NCI-H748 (cell line): ENCODE results near the gene FBXO31.

Source experiments
- DNase-seq: peaks from one replicate; lab custom pipeline; 2025; ENCODE audit not compliant: unreplicated experiment; lab: John Stamatoyannopoulos, UW

The FBXO31 gene

DNA sequence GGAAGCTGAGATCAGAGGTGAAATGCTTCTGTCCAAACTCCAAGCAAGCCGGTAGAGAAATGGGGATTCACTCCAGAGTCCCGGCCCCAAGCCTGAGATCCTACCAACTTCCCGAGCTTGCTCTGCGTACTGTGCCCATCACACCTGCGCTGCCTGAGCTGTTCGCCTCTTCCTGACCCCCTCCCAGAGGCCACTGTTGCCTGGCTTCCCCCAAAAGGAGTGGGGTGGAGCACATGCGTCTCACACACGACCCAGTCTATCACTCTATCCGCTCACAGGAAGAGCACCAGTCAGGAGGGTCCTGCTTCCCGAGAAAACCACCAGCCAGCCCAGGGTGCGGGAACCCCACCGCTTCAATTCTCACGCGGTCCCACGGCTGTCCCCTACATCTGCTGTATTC lies 52.9 kb downstream of the FBXO31 start:
- no peak for DNase-seq

DNA sequence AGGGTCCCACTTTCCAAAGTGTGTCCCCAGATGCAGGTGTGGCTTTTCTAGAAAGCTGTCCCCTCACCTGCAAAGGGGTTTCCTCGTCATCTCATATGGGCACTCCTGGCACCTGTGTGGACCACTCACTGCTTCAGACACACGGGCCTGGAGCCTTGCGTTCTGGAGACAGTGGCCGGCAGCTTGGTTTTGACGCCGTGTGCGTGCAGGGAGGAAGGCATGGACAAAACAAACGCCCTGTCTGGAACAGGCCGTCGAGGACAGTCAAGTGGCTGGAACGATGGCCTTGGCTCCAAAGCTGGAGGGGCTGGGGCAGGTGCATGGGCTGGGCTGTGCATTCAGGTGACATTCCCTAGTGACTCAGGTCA lies 53.3 kb downstream of the FBXO31 start:
- no peak for DNase-seq

DNA sequence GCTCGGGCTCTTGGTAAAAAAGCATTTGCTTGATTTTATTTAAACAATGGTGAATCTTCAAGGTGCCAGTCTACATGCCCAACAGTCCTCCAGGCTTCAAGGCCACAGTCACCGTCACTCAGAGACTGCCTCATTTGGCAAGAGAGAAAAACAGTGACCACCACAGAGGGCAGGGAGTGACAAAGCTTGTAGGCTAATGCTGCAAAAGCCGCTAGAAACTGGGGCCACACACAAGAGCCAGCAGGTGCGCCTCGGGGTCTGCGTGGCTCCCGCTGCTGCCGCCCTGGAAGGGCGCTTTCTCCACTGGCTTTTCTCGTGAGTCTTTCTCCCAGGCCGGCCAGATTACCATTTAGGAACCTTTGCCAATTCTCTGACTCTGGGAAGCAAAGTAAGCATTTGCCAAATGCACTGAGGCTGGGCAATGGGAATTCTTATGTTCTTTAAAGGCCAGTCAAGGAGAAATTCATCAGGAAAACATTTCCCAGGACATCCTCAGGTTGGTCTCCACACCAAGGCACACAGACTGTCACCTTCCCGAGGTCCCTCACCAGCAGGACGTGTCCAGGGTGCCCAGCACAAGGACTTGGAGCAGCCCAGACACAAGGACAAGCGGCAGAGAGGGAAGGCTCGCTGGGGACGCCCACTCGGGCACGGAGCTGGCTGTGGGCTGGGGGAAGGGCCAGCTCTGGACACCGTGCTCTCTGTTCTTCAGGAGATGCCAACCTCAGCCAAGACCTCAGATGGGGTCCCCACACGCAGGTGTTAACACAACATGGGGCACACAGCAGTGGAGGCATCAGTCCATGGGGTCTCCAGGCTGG lies 53.9 kb downstream of the FBXO31 start:
- DNase-seq, result no peak

DNA sequence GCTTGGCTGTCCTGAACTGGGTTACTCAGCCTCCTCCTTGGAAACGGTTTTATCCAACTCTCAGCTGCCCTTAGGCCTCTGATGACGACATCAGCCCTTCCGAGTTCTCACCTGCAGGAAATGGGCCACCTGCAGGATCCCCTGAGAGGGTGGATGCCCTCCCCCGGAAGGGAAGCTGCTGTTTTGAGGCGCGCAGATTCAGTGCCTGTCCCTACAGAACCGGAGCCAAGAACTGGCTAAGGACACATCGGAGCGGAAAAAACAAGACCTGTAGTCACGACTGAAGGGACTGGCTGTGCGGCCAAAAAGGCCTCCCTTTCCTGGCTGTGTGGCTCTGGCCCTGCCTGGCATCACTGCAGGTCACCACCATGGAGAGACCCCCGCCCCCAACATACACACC lies 54.7 kb downstream of the FBXO31 start:
- no peak for DNase-seq

DNA sequence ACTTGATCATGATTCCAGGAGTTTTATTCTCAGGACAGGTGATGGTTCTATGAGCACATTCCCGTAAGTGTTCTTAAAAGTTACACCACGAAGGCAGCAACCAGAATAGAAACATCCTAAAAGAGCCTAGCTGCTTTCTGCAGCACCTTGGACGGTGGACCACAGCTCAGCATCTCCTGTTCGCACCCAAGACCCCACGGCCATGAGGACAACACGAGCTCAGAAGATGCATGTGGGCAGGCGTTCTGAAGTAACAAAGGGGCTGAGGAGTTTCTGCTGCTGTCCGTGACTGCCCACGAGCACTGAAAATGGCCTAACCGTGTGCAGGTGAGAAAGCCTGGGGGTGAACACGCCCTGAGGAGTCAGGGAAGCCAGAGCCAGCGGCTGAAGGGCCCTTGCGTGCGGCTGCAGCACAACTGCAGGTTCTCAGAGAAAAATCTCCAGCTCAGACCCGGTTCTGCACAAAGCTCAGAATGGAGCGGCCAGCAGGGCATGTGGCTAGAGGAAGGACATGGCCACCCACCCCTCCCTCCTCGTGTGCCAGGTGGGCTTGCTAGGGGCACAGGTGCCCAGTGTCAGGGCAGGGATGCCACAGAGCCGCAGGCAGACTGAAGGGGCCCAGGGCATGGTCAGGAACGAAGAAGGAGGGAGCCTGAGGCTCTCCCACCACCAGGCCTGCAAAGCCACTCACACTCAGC lies 55.6 kb downstream of the FBXO31 start:
- no peak for DNase-seq

DNA sequence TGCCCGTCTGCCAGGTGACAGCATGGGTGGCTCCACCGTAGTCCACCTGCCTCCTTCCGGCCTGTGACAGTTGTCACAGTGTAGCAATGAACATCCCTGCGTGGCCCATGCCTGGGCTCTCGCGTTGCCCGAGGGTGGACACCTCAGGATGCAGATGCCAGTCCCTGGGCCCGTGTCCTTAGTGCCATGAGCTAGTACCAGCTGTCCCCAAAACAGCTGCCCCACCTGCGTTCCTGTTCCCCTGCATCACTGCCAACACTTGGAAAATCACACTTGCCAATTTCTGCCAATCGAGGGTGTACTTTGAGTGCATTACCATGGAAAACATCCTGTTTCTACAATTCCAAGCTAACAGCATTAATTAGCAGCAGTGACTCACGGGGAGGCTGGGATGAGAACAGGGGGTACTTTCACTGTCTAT lies 57.4 kb downstream of the FBXO31 start:
- no peak for DNase-seq

DNA sequence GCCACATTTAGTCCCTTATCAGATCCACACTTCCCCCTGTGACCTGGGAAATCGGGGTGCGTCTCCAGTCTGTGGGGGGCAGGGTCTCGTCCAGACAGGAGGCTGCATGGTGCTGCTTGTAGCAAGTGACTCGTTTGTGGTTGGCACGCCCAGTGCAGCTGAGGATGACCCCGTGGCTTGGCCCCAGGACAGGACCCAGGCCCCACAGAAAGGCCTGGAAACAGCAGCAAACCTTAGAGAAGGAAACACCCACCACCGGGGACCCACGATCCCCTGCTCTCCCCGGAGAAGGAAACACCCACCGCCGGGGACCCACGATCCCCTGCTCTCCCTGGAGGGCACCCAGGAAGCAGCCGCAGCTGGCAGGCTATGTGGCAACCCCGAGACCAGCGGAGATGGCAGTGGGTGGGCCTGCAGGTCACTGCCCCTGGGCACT lies 58.1 kb downstream of the FBXO31 start:
- DNase-seq, result no peak

DNA sequence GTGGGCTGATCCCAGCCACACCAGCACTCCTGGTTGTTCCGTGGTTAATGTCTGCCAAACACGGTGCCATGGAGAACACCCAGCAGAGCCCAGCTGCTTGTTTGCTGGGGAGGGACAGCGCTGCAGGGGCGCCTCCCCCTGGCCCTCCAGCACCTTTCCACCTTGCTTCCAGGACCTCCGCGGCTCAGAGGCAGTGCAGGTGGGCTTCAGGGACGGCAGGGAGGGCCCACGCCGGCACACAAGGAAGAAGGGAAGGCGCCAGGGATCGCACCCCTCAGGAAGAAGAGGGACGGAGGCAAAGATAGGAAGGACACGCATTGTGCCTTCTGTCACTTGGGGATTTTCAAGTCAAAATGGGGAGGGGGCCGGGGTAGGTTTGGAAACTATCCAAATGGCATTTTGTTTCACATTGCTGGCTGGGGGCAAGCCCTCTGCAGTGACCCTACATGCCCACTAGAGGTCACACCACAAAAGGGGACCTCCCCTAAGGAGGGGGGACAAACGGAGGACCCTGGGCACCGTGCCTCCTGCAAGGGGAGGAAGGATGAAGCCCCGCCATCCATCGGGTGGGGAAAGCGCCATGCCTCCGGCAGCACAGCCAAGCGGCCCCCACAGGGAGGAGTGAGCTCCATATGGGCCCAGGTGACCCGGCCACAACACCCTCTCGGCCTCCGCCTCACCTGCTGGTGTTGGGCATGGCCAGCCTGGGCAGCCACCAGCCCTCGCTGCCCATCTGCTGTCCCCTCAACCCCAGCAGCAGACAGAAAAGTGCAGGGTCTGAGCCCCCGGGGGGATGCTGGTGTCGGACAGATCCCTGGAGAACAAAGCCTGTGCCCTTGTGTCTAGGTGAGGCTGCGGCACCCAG lies 58.9 kb downstream of the FBXO31 start:
- DNase-seq, result peak; percentile 24

DNA sequence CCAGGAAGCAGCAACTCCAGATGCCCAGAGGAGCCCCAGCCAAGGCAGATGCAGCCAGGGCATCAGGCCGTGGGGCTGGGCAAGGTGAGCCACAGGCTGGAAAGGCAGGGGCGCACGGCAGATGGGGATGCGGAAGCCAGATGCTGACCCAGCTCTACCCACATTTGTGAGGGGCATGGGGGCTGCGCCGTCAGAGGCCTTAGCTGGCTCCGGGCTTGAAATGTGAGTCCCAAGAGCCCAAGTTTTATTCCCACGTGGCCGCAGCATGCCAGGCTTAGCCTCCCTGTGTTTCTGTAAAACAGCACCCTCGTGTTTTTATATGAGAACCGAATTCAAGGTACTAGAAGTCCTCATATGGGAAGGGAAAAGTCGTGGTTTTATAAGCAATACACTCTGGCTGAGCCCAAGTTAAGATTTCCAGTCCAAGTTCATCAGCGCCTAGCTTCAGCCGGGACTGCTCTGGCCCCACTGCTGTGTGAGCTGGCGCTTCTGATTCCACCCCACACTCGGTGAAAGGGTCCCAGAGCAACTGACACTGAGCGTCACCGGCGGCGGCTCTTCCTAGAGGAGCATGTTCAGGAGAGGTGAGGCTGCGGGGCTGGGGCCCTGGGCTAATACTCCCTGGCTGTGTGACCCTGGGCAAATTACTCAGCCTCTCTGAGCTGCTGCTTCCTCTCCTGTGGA lies 59.7 kb downstream of the FBXO31 start:
- DNase-seq, result no peak

DNA sequence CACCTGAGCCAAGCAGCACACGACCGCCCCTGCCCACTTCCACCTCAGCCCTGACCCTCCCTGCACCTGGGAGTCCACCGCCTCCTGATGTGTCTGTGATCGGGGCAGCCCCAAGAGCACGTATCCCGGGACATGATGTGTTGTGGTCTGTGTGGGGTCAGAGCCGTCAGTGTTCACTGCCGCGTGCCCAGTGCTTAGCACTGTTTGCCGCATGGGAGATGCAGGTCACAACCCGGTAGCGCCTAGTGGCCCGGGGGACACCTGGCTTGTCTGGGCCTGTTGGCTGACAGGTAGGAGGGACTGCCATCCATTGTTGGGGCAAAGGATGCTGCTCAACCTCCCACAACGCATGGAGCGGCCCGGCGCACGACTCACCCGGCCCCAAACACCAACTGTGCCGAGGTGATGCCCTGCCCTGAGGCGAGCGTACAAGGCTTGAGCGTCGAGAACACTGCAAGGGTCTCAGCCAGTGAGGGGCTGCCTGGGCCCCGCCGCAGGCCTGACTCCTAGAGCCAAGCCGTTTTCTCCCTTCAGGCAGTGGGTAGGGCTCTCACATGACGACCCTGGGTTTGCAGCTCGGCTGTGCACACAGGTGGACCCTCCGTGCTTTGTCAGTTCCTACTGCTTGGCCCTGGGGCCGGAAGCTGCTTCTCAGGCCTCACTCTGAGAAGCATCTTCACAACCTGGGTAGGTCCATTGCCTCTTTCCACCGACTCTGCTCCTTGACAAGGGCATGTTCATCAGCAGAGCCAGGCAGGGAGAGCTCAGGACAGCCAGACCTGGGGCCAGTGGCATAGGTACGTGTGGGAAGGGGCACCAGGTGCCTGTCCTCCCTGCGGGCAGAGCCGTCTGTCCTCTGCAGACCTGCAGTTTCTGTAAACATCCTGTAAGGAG lies 60.5 kb downstream of the FBXO31 start:
- no peak for DNase-seq

DNA sequence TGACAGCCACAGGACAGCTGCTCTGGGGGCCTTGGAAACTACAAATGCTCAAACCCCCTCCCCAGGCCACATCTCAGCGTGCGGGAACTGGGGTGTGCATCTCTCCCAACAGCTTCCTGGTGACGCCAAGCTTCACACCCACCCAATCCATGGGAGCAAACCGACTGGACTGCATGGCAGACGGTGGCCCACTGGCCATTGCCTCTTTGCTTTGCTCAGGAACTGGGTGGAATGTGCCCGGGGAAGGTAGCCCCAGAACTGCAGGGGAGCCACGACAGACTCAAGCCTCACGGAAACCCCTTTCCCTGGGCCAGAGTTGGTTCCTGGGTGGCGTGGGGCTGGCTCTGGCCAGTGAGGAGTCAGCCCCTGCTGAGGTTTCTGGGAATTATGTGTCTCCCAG lies 61.2 kb downstream of the FBXO31 start:
- no peak for DNase-seq

DNA sequence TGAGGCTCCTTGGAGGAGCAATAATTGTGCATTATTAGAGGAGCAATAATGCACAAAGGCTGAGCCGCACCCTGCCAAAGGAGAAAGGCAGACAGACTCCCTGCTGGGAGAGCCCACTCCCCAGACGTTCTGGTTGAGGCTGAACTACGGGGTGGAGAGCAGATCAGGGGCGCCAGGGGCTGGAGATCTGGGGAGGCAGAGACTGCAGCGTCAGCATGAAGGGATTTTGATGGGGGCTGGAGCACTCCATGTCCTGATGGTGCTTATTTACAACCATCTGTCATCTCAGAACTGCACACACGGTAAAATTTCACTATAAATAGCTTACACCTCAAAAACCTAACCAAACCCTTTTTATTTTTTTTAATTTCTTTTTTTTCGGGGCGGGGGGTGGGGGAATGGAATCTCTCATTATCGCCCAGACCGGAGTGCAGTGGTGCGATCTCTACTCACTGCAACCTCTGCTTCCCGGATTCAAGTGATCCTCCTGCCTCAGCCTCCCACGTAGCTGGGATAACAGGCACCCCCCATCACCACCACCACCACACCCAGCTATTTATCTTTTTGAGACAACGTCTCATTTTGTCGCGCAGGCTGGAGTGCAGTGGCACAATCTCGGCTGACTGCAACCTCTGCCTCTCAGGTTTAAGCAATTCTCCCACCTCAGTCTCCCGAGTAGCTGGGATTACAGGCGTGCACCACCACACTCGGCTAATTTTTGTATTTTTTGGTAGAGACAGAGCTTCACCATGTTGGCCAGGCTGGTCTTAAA lies 62.1 kb downstream of the FBXO31 start:
- DNase-seq, result no peak

DNA sequence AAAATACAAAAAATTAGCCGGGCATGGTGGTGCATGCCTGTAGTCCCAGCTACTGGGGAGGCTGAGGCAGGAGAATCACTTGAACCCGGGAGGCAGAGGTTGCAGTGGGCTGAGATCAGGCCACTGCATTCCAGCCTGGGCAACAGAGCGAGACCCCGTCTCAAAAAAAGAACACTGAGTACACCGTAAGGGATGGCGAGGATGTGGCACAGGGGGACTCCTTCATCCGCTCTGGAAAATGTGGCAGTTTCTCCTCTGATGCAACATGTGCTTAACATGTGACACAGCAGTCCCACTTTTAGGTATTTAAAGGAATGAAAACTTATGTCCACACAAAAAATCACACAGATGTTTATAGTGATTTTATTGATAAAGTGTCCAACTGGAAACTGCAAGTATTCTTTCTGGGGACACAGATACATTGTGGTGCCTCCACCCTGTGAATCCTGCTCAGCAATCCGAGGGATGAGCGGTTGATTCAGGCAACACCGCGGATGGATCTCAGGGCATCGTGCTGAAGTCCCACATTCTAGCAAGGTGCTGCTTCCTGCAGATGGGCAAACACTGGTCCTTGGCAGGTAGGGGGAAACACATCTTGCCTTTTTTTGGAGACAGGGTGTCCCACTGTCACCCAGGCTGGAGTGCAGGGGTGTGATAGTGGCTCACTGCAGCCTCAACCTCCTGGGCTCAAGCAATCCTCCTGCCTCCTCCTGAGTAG lies 62.9 kb downstream of the FBXO31 start:
- DNase-seq, result no peak

DNA sequence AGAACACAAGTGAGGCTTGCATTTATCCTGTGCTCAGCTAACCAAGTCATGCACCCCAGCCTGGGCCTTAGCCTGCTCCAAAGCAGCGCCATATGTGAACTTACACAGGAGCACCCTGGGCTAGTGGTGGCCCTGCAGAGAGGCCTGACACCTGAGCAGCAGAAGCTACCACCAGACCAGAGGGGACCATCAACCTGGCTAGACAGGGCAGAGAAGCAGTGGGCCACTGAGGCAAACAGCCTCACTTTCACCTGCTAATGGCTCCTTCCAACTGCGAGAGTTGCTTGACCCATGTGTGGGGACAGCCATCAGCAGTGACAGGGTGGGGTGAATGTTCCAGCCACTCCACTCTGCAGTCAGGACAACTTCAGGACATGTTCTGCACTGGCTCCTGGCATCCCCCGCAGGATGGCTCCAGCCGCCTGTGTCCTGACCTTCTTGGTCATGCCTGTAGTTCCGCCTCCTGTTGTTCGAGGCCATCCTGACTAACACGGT lies 63.5 kb downstream of the FBXO31 start:
- no peak for DNase-seq

DNA sequence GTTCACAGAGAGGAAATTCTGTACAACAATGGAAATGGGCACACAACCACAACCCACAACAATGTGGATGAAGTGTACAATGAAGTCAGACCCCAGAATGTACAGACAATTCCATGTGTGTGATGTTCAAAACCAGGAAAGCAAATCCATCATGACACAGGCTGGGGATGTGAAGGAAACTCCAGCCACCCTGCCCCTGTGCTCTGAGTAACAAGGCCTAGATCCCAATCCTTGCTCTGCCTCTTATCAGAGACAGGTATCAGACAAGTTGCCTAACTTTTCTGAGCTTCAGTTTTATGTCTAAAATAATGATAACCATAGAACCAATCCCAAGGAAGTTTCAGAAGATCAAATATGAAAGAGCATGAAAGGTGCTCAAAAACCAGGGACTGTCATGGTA lies 64.6 kb downstream of the FBXO31 start:
- no peak for DNase-seq

DNA sequence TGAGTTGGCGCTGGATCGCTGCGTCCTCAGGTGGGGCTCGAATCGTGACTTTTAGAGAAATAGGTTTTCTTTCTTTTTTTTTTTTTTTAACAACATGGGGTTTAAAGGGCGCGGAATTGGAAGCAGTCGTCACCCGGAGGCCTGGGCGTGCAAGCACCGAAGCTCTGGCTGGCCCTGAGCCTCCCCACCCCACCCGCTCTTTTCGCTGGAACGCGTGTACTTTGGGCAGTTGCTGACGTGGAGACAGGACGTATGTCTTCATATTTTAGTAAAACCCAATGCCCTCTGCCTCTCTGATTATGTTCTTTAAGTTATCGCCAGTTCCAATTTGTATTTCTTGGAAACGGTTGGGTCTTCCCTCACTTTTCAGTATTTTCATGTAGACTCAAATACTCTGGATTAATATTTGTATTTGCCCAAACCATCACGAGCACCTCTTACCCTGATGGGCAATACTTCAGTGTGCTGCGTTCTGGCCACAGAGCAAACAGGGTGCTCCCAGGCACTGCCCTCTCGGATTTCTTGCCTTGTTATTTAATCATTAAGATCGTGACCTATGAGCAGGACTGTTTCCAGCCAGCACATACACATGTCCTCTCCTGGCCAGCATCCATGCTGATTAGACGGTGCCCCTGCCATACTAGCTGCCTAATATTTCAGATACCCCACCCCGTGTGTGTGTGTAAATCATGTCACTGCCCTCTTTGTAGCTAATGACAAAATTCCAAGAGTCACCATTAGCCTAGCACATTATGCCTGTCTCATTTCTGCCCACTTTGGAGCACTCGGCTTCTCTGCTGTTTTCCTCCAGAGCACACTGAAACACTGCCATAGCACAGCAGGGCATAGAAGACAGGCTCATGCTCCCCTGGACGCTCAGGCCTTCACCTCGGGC lies 65.6 kb downstream of the FBXO31 start:
- peak; percentile 46 for DNase-seq

DNA sequence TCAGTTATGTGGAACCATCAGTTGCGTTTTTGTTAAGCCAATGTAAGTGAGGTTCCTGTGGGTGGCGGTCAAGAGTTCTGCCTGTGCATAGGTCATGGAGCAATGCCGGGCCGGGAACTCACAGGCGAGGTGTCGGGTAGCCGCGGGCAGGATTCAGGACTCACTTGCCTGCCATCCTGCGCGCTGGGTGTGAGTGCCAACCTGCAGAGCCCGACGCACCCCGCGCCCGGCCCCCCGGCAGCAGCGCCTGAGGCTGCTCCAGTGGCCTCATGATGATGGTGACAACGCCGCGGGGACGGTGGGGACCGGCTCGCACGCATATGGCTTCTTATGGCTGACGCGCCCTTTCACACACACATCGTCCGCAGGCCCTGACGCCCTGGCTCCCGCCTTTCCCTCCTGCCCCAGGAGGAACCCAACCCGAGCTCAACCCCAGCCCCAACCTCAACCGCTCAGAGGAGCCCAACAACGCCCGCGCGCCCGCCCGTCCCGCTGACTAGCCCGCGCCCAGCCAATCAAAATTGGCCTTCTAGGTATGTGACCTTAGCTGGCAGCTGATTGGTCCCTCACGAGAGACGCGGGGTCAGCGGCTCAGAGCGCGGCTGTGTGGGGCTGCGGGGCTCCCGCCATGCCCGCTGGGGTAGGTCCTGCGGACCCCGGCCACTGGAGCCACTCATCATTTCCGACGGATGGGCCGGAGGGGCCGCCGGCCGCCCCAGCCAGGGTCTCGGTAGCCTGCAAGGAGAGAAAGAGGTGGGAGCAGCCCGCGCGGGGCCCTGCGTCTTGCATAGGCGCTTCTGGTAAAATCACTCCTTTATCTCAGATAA lies 66.4 kb downstream of the FBXO31 start, which contains the start of gene C16orf95:
Gene C16orf95 (minus strand): TSS at position 470 of the 827 bp plus-strand sequence. CDS start 150 bp downstream, at position 320.
- DNase-seq, result peak; percentile 93
